ENCODE results near the gene WIPI1.

- TF ChIP-seq, protein P1, sequence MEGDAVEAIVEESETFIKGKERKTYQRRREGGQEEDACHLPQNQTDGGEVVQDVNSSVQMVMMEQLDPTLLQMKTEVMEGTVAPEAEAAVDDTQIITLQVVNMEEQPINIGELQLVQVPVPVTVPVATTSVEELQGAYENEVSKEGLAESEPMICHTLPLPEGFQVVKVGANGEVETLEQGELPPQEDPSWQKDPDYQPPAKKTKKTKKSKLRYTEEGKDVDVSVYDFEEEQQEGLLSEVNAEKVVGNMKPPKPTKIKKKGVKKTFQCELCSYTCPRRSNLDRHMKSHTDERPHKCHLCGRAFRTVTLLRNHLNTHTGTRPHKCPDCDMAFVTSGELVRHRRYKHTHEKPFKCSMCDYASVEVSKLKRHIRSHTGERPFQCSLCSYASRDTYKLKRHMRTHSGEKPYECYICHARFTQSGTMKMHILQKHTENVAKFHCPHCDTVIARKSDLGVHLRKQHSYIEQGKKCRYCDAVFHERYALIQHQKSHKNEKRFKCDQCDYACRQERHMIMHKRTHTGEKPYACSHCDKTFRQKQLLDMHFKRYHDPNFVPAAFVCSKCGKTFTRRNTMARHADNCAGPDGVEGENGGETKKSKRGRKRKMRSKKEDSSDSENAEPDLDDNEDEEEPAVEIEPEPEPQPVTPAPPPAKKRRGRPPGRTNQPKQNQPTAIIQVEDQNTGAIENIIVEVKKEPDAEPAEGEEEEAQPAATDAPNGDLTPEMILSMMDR (IDR thresholded peaks at IDR 0.05; ENCODE audit: low read length) = no peak
- no peak for TF ChIP-seq EZH2 (IDR thresholded peaks at IDR 0.05; ENCODE audit: borderline replicate concordance, low read length)
Measured at GRCh38 chr17:68399638-68400403, 57.5 kb downstream of the WIPI1 start.
